ENCODE data around the gene MS4A6A.

Gene MS4A6A

GRCh38 chr11:60208146-60208895, 25.4 kb upstream of the MS4A6A start:
- TF ChIP-seq FOXP2 (optimal IDR thresholded peaks at IDR 0.05; ENCODE audit: borderline replicate concordance, extremely low read depth, extremely low read length, insufficient read depth) (no peak), REST (IDR thresholded peaks at IDR 0.05; ENCODE audit: insufficient read depth in 1 of 2, low read depth in 2 of 2, low read length in 2 of 2) (no peak), SIN3A (IDR thresholded peaks at IDR 0.05; ENCODE audit: borderline replicate concordance, insufficient read depth, low read length) (no peak), TAF1 (IDR thresholded peaks at IDR 0.05; ENCODE audit: borderline replicate concordance, insufficient read depth, low read length) (no peak), POLR2AphosphoS5 (IDR thresholded peaks at IDR 0.05; ENCODE audit: low read depth, low read length) (no peak)

- TF ChIP-seq REST (IDR thresholded peaks at IDR 0.05; ENCODE audit: insufficient read depth in 1 of 2, low read depth in 2 of 2, low read length in 2 of 2), result no peak
- no peak for TF ChIP-seq TAF1 (IDR thresholded peaks at IDR 0.05; ENCODE audit: borderline replicate concordance, insufficient read depth, low read length)
- no peak for TF ChIP-seq POLR2AphosphoS5 (IDR thresholded peaks at IDR 0.05; ENCODE audit: low read depth, low read length)
- no peak for TF ChIP-seq FOXP2 (optimal IDR thresholded peaks at IDR 0.05; ENCODE audit: borderline replicate concordance, extremely low read depth, extremely low read length, insufficient read depth)
- no peak for TF ChIP-seq SIN3A (IDR thresholded peaks at IDR 0.05; ENCODE audit: borderline replicate concordance, insufficient read depth, low read length)
Measured at GRCh38 chr11:60206616-60207015, 23.7 kb upstream of the MS4A6A start.

- no peak for TF ChIP-seq POLR2AphosphoS5 (IDR thresholded peaks at IDR 0.05; ENCODE audit: low read depth, low read length)
- TF ChIP-seq SIN3A (IDR thresholded peaks at IDR 0.05; ENCODE audit: borderline replicate concordance, insufficient read depth, low read length), result no peak
- TF ChIP-seq FOXP2 (optimal IDR thresholded peaks at IDR 0.05; ENCODE audit: borderline replicate concordance, extremely low read depth, extremely low read length, insufficient read depth), result no peak
- TF ChIP-seq TAF1 (IDR thresholded peaks at IDR 0.05; ENCODE audit: borderline replicate concordance, insufficient read depth, low read length), result no peak
- TF ChIP-seq REST (IDR thresholded peaks at IDR 0.05; ENCODE audit: insufficient read depth in 1 of 2, low read depth in 2 of 2, low read length in 2 of 2), result no peak
Measured at GRCh38 chr11:60204922-60205321, 22.0 kb upstream of the MS4A6A start.

- no peak for TF ChIP-seq FOXP2 (optimal IDR thresholded peaks at IDR 0.05; ENCODE audit: borderline replicate concordance, extremely low read depth, extremely low read length, insufficient read depth)
- no peak for TF ChIP-seq TAF1 (IDR thresholded peaks at IDR 0.05; ENCODE audit: borderline replicate concordance, insufficient read depth, low read length)
- TF ChIP-seq REST (IDR thresholded peaks at IDR 0.05; ENCODE audit: insufficient read depth in 1 of 2, low read depth in 2 of 2, low read length in 2 of 2), result no peak
- TF ChIP-seq POLR2AphosphoS5 (IDR thresholded peaks at IDR 0.05; ENCODE audit: low read depth, low read length), result no peak
- no peak for TF ChIP-seq SIN3A (IDR thresholded peaks at IDR 0.05; ENCODE audit: borderline replicate concordance, insufficient read depth, low read length)
Measured at GRCh38 chr11:60197442-60197841, 14.6 kb upstream of the MS4A6A start.
